OCI-LY7 (cell line): ENCODE data around the gene SRSF9. TPM values are rescaled to one million over a fixed set of nuclear protein-coding genes. Genes with fewer than 3 reads are reported as not detected.

Experiments used
- BruUV-seq: library from RNA; stranded (reverse); fragments of 400-500 nt; replicated peaks from 2 replicates; lab custom pipeline; 2021; lab: Mats Ljungman, UMichigan
- CTCF ChIA-PET: fragments of 300-600 bp; sonication (Branson Sonifier 250); formaldehyde crosslinking; loops from one replicate; lab custom pipeline; 2022; ENCODE audit warnings: antibody characterized with exemption; ENCODE audit not compliant: unreplicated experiment; lab: Charles Lee
- POLR2A ChIA-PET: fragments of 300-600 bp; sonication (Branson Sonifier 250); formaldehyde crosslinking; loops from one replicate; lab custom pipeline; 2022; ENCODE audit warnings: antibody characterized with exemption; lab: Charles Lee
- DNase-seq: peaks from one replicate; pipeline ENCODE4 v3.0.0-alpha.2; 2015; ENCODE audit warnings: low spot score
- H2AFZ ChIP-seq: fragments of 200-600 bp; sonication (generic), shearing (Covaris generic); 2 replicates; pipeline ENCODE4 v1.6.1; 2014; ENCODE audit warnings: mild to moderate bottlenecking, antibody characterized with exemption, low read length, moderate library complexity
- H3K27ac ChIP-seq: fragments of 200-600 bp; sonication (generic); 2 replicates; pipeline ENCODE4 v1.5.1; 2014; ENCODE audit warnings: mixed run types, low read depth, mild to moderate bottlenecking, moderate library complexity, low read length, inconsistent platforms; ENCODE audit not compliant: poor library complexity, severe bottlenecking
- H3K36me3 ChIP-seq: fragments of 200-600 bp; sonication (generic); 2 replicates; pipeline ENCODE4 v1.6.1; 2014; ENCODE audit warnings: mild to moderate bottlenecking, antibody characterized with exemption, low read length, moderate library complexity, mixed read lengths; ENCODE audit not compliant: insufficient read depth
- H3K4me1 ChIP-seq: fragments of 200-600 bp; sonication (generic); 2 replicates; pipeline ENCODE4 v1.5.1; 2014; ENCODE audit warnings: mild to moderate bottlenecking, low read length; ENCODE audit not compliant: insufficient read depth, poor library complexity, severe bottlenecking
- H3K4me2 ChIP-seq: fragments of 200-600 bp; sonication (generic); 2 replicates; pipeline ENCODE4 v1.6.1; 2014; ENCODE audit warnings: mild to moderate bottlenecking, low read length
- H3K4me3 ChIP-seq: fragments of 200-600 bp; sonication (generic); 2 replicates; pipeline ENCODE4 v1.5.1; 2014; ENCODE audit warnings: mild to moderate bottlenecking, low read depth, low read length; ENCODE audit not compliant: poor library complexity, severe bottlenecking
- H3K79me2 ChIP-seq: fragments of 200-600 bp; sonication (generic); 2 replicates; pipeline ENCODE4 v1.6.1; 2016; ENCODE audit warnings: low read depth, mild to moderate bottlenecking, low read length, moderate library complexity, mixed read lengths; ENCODE audit not compliant: insufficient read depth
- H3K9me2 ChIP-seq: fragments of 200-600 bp; sonication (generic); 2 replicates; pipeline ENCODE4 v1.6.1; 2016; ENCODE audit warnings: mild to moderate bottlenecking, low read length, mixed read lengths; ENCODE audit not compliant: insufficient read depth
- H3K9me3 ChIP-seq: fragments of 200-600 bp; sonication (generic); 2 replicates; pipeline ENCODE4 v1.6.1; 2014; ENCODE audit warnings: mild to moderate bottlenecking, mixed run types, low read length, mixed read lengths
- H4K20me1 ChIP-seq: fragments of 200-600 bp; sonication (generic); 2 replicates; pipeline ENCODE4 v1.6.1; 2014; ENCODE audit warnings: mild to moderate bottlenecking, antibody characterized with exemption, low read length, moderate library complexity, mixed read lengths; ENCODE audit not compliant: insufficient read depth
- EZH2phosphoT487 ChIP-seq: fragments of 200-600 bp; sonication (generic); IDR thresholded peaks from 2 replicates; pipeline ENCODE4 v1.6.1; 2018; ENCODE audit warnings: low read depth, borderline replicate concordance, mild to moderate bottlenecking, mixed run types, antibody characterized with exemption, low read length, moderate library complexity, mixed read lengths
- intact Hi-C: fragments of 100-400 bp; cut with micrococcal nuclease; formaldehyde crosslinking; loops from one replicate; pipeline ENCODE4 v1.10.0; 2022; ENCODE audit not compliant: unreplicated experiment
- small RNA-seq: library from RNA; depleted of rRNA; stranded (forward); fragments of <200 nt; gene quantifications from one replicate; pipeline ENCODE3, GENCODE V24; 2014
- total RNA-seq, 2 experiments: library from RNA; depleted of rRNA in 1 of 2; stranded (reverse); fragments of >200 nt in 1 of 2; shearing (Covaris generic) in 1 of 2; gene quantifications; 2 replicates each; pipeline ENCODE4 v1.2.3, GENCODE V29; 2014 to 2022
- TF ChIP-seq, protein P1 (sequence below): fragments of 200-600 bp; sonication (generic); conservative IDR thresholded peaks from 2 replicates; pipeline ENCODE4 v1.5.1; 2014; ENCODE audit warnings: mild to moderate bottlenecking, antibody characterized with exemption, low read length, moderate library complexity, mixed read lengths

The SRSF9 gene
- total RNA-seq, 2 experiments from 2014 or later, result 203 to 295 TPM

DNA sequence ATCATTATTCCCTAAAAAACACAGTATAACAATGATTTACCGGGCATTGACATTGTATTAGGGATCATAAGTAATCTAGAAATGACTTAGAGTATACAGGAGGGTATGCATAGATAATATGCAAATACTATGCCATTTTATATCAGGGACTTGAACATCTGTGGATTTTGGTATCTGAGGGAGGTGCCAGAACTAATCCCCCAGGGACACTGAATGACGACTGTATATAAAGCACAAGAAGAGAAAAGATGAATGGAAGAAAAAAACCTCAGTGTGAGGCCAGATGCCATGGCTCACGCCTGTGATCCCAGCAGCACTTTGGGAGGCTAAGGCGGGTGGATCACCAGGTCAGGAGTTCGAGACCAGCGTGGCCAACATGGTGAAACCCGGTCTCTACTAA lies 57.1 kb downstream of the SRSF9 start:
- no peaks in the 10 kb centered on the region for H4K20me1 ChIP-seq
- H3K4me2 ChIP-seq, result no peak overlapping the region
- H3K79me2 ChIP-seq, result no peaks in the 10 kb centered on the region
- no peaks in the 10 kb centered on the region for H3K4me1 ChIP-seq
- TF ChIP-seq, protein P1, sequence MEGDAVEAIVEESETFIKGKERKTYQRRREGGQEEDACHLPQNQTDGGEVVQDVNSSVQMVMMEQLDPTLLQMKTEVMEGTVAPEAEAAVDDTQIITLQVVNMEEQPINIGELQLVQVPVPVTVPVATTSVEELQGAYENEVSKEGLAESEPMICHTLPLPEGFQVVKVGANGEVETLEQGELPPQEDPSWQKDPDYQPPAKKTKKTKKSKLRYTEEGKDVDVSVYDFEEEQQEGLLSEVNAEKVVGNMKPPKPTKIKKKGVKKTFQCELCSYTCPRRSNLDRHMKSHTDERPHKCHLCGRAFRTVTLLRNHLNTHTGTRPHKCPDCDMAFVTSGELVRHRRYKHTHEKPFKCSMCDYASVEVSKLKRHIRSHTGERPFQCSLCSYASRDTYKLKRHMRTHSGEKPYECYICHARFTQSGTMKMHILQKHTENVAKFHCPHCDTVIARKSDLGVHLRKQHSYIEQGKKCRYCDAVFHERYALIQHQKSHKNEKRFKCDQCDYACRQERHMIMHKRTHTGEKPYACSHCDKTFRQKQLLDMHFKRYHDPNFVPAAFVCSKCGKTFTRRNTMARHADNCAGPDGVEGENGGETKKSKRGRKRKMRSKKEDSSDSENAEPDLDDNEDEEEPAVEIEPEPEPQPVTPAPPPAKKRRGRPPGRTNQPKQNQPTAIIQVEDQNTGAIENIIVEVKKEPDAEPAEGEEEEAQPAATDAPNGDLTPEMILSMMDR, result no peak
- no peak for TF ChIP-seq EZH2phosphoT487
- DNase-seq, result no peak
- intact Hi-C loops, result no loop called here
- H3K9me3 ChIP-seq, result no peaks in the 10 kb centered on the region
- ChIA-PET CTCF (no interaction called here), POLR2A (no interaction called here)
- BruUV-seq, result no TSS peak
- H3K36me3 ChIP-seq, result no peaks in the 10 kb centered on the region
- no peaks in the 10 kb centered on the region for H3K9me2 ChIP-seq
- H3K4me3 ChIP-seq, result no peak overlapping the region
- no peak overlapping the region for H2AFZ ChIP-seq
- no peak overlapping the region for H3K27ac ChIP-seq

Small RNA genes within 50 kb of the gene (small RNA-seq; reads per million reads assigned to genes)
- gene RF00019, result not detected

Other genes starting within 250 kb of the SRSF9 start
- 5.5 and 8.6 TPM in 2 replicates for gene PXN, start 204.0 kb downstream of the SRSF9 start, total RNA-seq (2014; rRNA removed; shearing (Covaris generic))
- 22.9 and 25.9 TPM in 2 replicates for gene PXN, start 204.0 kb downstream of the SRSF9 start, total RNA-seq (2022)
- under 0.01 TPM in 1 of 2 replicates, not detected in the other for gene RNU4-2, start 177.8 kb downstream of the SRSF9 start, total RNA-seq (2014; rRNA removed; shearing (Covaris generic))
- gene RNU4-2, start 177.8 kb downstream of the SRSF9 start, total RNA-seq (2022), result 1,646 and 3,315 TPM in 2 replicates
- under 0.01 TPM in 1 of 2 replicates, not detected in the other for gene RNU4-1, start 176.5 kb downstream of the SRSF9 start, total RNA-seq (2014; rRNA removed; shearing (Covaris generic))
- gene RNU4-1, start 176.5 kb downstream of the SRSF9 start, total RNA-seq (2022), result 1,670 and 3,289 TPM in 2 replicates
- 0.54 and 2.1 TPM in 2 replicates for gene SIRT4, start 167.4 kb downstream of the SRSF9 start, total RNA-seq (2014; rRNA removed; shearing (Covaris generic))
- gene SIRT4, start 167.4 kb downstream of the SRSF9 start, total RNA-seq (2022), result 1.4 and 2.2 TPM in 2 replicates
- gene PLA2G1B, start 142.0 kb downstream of the SRSF9 start, total RNA-seq (2014; rRNA removed; shearing (Covaris generic)), result not detected in 2 replicates
- gene PLA2G1B, start 142.0 kb downstream of the SRSF9 start, total RNA-seq (2022), result not detected in 2 replicates
- gene MSI1, start 100.6 kb downstream of the SRSF9 start, total RNA-seq (2014; rRNA removed; shearing (Covaris generic)), result not detected in 2 replicates
- gene MSI1, start 100.6 kb downstream of the SRSF9 start, total RNA-seq (2022), result not detected in 2 replicates
- gene COX6A1, start 31.6 kb downstream of the SRSF9 start, total RNA-seq (2014; rRNA removed; shearing (Covaris generic)), result 543 and 591 TPM in 2 replicates
- gene COX6A1, start 31.6 kb downstream of the SRSF9 start, total RNA-seq (2022), result 449 and 453 TPM in 2 replicates
- 23.9 and 28.3 TPM in 2 replicates for gene TRIAP1, start 23.4 kb downstream of the SRSF9 start, total RNA-seq (2014; rRNA removed; shearing (Covaris generic))
- 25.9 and 26.4 TPM in 2 replicates for gene TRIAP1, start 23.4 kb downstream of the SRSF9 start, total RNA-seq (2022)
- gene GATC, start 23.3 kb downstream of the SRSF9 start, total RNA-seq (2014; rRNA removed; shearing (Covaris generic)), result 36.1 and 37.6 TPM in 2 replicates
- 34.6 and 35.8 TPM in 2 replicates for gene GATC, start 23.3 kb downstream of the SRSF9 start, total RNA-seq (2022)
- gene DYNLL1, start 26.4 kb upstream of the SRSF9 start, total RNA-seq (2014; rRNA removed; shearing (Covaris generic)), result 354 and 400 TPM in 2 replicates
- 296 and 321 TPM in 2 replicates for gene DYNLL1, start 26.4 kb upstream of the SRSF9 start, total RNA-seq (2022)
- 29.4 and 40.9 TPM in 2 replicates for gene COQ5, start 59.4 kb upstream of the SRSF9 start, total RNA-seq (2014; rRNA removed; shearing (Covaris generic))
- gene COQ5, start 59.4 kb upstream of the SRSF9 start, total RNA-seq (2022), result 48.8 and 49.5 TPM in 2 replicates
- gene RNF10, start 64.6 kb upstream of the SRSF9 start, total RNA-seq (2014; rRNA removed; shearing (Covaris generic)), result 52.2 and 66.3 TPM in 2 replicates
- gene RNF10, start 64.6 kb upstream of the SRSF9 start, total RNA-seq (2022), result 150 TPM in 2 replicates
- gene POP5, start 111.7 kb upstream of the SRSF9 start, total RNA-seq (2014; rRNA removed; shearing (Covaris generic)), result 65.8 and 73.4 TPM in 2 replicates
- gene POP5, start 111.7 kb upstream of the SRSF9 start, total RNA-seq (2022), result 61.8 and 61.9 TPM in 2 replicates
- gene CABP1, start 170.9 kb upstream of the SRSF9 start, total RNA-seq (2014; rRNA removed; shearing (Covaris generic)), result 0.18 and 0.79 TPM in 2 replicates
- gene CABP1, start 170.9 kb upstream of the SRSF9 start, total RNA-seq (2022), result 2.4 and 3.8 TPM in 2 replicates
- 69.7 and 74.1 TPM in 2 replicates for gene MLEC, start 217.4 kb upstream of the SRSF9 start, total RNA-seq (2014; rRNA removed; shearing (Covaris generic))
- 82.4 and 101 TPM in 2 replicates for gene MLEC, start 217.4 kb upstream of the SRSF9 start, total RNA-seq (2022)
- 16.5 and 17.2 TPM in 2 replicates for gene UNC119B, start 240.7 kb upstream of the SRSF9 start, total RNA-seq (2014; rRNA removed; shearing (Covaris generic))
- 24.6 and 27.4 TPM in 2 replicates for gene UNC119B, start 240.7 kb upstream of the SRSF9 start, total RNA-seq (2022)